DOHH2 (cell line): Measurements from ENCODE around the gene TBATA.

Experiments
- CTCF ChIP-seq: fragments of 200-600 bp; sonication (generic); IDR thresholded peaks from one replicate; pipeline ENCODE4 v1.5.1; 2014; ENCODE audit warnings: antibody characterized with exemption, mild to moderate bottlenecking, low read depth, low read length; ENCODE audit not compliant: poor library complexity, severe bottlenecking
- EZH2phosphoT487 ChIP-seq: fragments of 200-600 bp; sonication (generic); IDR thresholded peaks from 2 replicates; pipeline ENCODE4 v1.6.1; 2017; ENCODE audit warnings: borderline replicate concordance, mild to moderate bottlenecking, antibody characterized with exemption, low read length, moderate library complexity, mixed read lengths

GRCh38 chr10:70728328-70728727, 56.8 kb downstream of the TBATA start:
- TF ChIP-seq CTCF (no peak), EZH2phosphoT487 (no peak)
